ENCODE measurements around the gene HEXB. TPM values are rescaled to one million over a fixed set of nuclear protein-coding genes. Genes with fewer than 3 reads are reported as not detected.

The HEXB gene
- total RNA-seq, 1 experiment from 2014 or later, result 65.3 TPM

DNA sequence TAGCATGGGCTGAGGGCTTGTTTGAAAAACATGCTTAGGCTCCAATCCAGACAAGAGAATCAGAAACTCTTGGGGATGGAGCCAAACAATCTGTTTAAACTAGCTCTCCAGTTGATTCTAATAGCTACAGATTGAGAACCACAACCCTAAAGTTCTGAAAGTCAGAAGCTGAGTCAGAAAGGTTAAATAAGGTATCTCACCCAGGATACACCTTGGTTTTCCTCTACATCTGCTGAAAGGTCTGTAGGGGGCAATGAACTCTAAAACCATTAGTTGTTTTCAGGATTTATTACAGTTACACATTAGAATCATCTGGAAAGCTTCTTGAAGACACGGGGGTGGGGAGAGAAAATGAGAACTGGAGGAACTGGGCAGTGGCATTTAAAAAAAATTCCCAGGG lies 76.2 kb downstream of the HEXB start:
- ChIA-PET CTCF (no interaction called here), POLR2A (ENCODE audit: low non-redundant PET) (no interaction called here)
- Histone ChIP-seq H3K9me3 (ENCODE audit: low read depth, low read length, poor library complexity, severe bottlenecking) (no peaks in the 10 kb centered on the region), H3K36me3 (ENCODE audit: insufficient read depth, low read length, poor library complexity, severe bottlenecking) (peaks cover 51% of the 10 kb centered on the region), H3K4me3 (ENCODE audit: low read depth, low read length, poor library complexity, severe bottlenecking) (no peak overlapping the region), H3K27ac (ENCODE audit: low read depth, low read length, poor library complexity, severe bottlenecking) (no peak overlapping the region), H3K27me3 (replicated peaks; ENCODE audit: insufficient read depth, low read depth, low read length, poor library complexity) (no peaks in the 10 kb centered on the region), H3K4me1 (ENCODE audit: insufficient read depth, low read length, poor library complexity, severe bottlenecking) (peaks cover 13% of the 10 kb centered on the region)
- TF ChIP-seq EZH2 (IDR thresholded peaks at IDR 0.05; ENCODE audit: borderline replicate concordance, low read depth, low read length, poor library complexity, severe bottlenecking) (no peak), CTCF (conservative IDR thresholded peaks at IDR 0.05; ENCODE audit: low read depth, low read length) (no peak)
- BruUV-seq (replicated peaks), result no TSS peak
- intact Hi-C loops (cut with micrococcal nuclease; ENCODE audit: unreplicated experiment), result no loop called here
- DNase-seq (ENCODE audit: low spot score), result no peak

GRCh38 chr5:74762599-74762998 lies 77.6 kb downstream of the HEXB start:
- Histone ChIP-seq H3K36me3 (ENCODE audit: insufficient read depth, low read length, poor library complexity, severe bottlenecking) (peaks cover 38% of the 10 kb centered on the region), H3K4me3 (ENCODE audit: low read depth, low read length, poor library complexity, severe bottlenecking) (no peak overlapping the region), H3K4me1 (ENCODE audit: insufficient read depth, low read length, poor library complexity, severe bottlenecking) (peaks cover 13% of the 10 kb centered on the region), H3K27ac (ENCODE audit: low read depth, low read length, poor library complexity, severe bottlenecking) (no peak overlapping the region), H3K27me3 (replicated peaks; ENCODE audit: insufficient read depth, low read depth, low read length, poor library complexity) (no peaks in the 10 kb centered on the region), H3K9me3 (ENCODE audit: low read depth, low read length, poor library complexity, severe bottlenecking) (no peaks in the 10 kb centered on the region)
- CTCF ChIA-PET, result no interaction called here
- no peak for TF ChIP-seq EZH2 (IDR thresholded peaks at IDR 0.05; ENCODE audit: borderline replicate concordance, low read depth, low read length, poor library complexity, severe bottlenecking)
- no peak for TF ChIP-seq CTCF (conservative IDR thresholded peaks at IDR 0.05; ENCODE audit: low read depth, low read length)
- intact Hi-C loops (cut with micrococcal nuclease; ENCODE audit: unreplicated experiment), result no loop called here
- DNase-seq (ENCODE audit: low spot score), result no peak
- POLR2A ChIA-PET (ENCODE audit: low non-redundant PET), result no interaction called here
- no TSS peak for BruUV-seq (replicated peaks)

GRCh38 chr5:74763504-74763903 lies 78.5 kb downstream of the HEXB start:
- ChIA-PET POLR2A (ENCODE audit: low non-redundant PET) (no interaction called here), CTCF (no interaction called here)
- H3K4me1 ChIP-seq (ENCODE audit: insufficient read depth, low read length, poor library complexity, severe bottlenecking), result peaks cover 20% of the 10 kb centered on the region
- no peak overlapping the region for H3K4me3 ChIP-seq (ENCODE audit: low read depth, low read length, poor library complexity, severe bottlenecking)
- no TSS peak for BruUV-seq (replicated peaks)
- H3K9me3 ChIP-seq (ENCODE audit: low read depth, low read length, poor library complexity, severe bottlenecking), result no peaks in the 10 kb centered on the region
- no peak overlapping the region for H3K27ac ChIP-seq (ENCODE audit: low read depth, low read length, poor library complexity, severe bottlenecking)
- DNase-seq (ENCODE audit: low spot score), result no peak
- TF ChIP-seq CTCF (conservative IDR thresholded peaks at IDR 0.05; ENCODE audit: low read depth, low read length) (no peak), EZH2 (IDR thresholded peaks at IDR 0.05; ENCODE audit: borderline replicate concordance, low read depth, low read length, poor library complexity, severe bottlenecking) (no peak)
- no peaks in the 10 kb centered on the region for H3K27me3 ChIP-seq (replicated peaks; ENCODE audit: insufficient read depth, low read depth, low read length, poor library complexity)
- intact Hi-C loops (cut with micrococcal nuclease; ENCODE audit: unreplicated experiment), result no loop called here
- H3K36me3 ChIP-seq (ENCODE audit: insufficient read depth, low read length, poor library complexity, severe bottlenecking), result peaks cover 30% of the 10 kb centered on the region
